Ishikawa (cell line): ENCODE measurements around the gene ANKMY1.

Source experiments
- EP300 ChIP-seq: IDR thresholded peaks from 2 replicates; pipeline ENCODE4 v1.6.1; 2012; ENCODE audit warnings: borderline replicate concordance
- MAX ChIP-seq: IDR thresholded peaks from 2 replicates; pipeline ENCODE4 v1.6.1; 2012

DNA sequence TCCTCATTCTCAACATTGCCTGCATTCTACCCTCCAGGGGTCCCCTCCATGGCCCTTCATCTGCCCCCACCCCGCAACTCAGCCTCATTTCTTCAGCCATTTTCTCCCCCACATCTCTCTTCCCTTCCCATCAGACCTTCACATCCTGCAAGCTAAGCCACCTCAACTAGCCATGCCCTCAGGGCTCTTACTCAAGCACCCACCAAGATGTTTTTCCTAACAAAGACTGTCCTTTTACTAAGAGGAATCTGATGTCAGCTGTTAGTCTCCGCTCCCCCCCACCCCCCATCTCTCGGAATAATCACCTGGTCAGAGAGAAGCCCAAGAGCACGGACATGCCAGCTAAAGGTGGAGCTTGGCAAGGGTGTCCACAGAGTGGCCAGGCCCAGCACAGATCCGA is 24.0 kb upstream of the ANKMY1 start:
- TF ChIP-seq MAX (no peak), EP300 (no peak)
